Stomach (tissue), 9 donors: Measurements from ENCODE around the gene MYT1. TPM values are rescaled to one million over a fixed set of nuclear protein-coding genes. Genes with fewer than 3 reads are reported as not detected.
A peak's percentile ranks its signal among the peaks of the same experiment; 100 is the strongest.

ENCODE experiments used
- DNase-seq, 2 donors: peaks; one replicate each; pipeline versions ENCODE4 v3.0.0 to v3.0.0-alpha.2; 2013 to 2019
- H3K27ac ChIP-seq, 5 donors: fragments of 200-600 bp in 4 of 5; sonication (generic) in 4 of 5; one replicate each; pipeline ENCODE4 v1.5.1; 2013 to 2019; ENCODE audit warnings: mild to moderate bottlenecking in 1 of 5, moderate library complexity in 1 of 5
- H3K27me3 ChIP-seq, 3 donors: fragments of 200-600 bp; sonication (generic); one replicate each; pipeline ENCODE4 v1.5.1; 2017 to 2019; ENCODE audit warnings: mixed run types in 1 of 3
- H3K36me3 ChIP-seq, 4 donors: fragments of 200-600 bp; sonication (generic); 1 replicate in 3 of 4; 2 replicates in 1 of 4; pipeline ENCODE4 v1.5.1; 2016 to 2019
- H3K4me1 ChIP-seq, 4 donors: fragments of 200-600 bp; sonication (generic); one replicate each; pipeline ENCODE4 v1.5.1; 2016 to 2019
- H3K4me3 ChIP-seq, 4 donors: fragments of 200-600 bp; sonication (generic) in 3 of 4; one replicate each; pipeline ENCODE4 v1.5.1; 2016 to 2019; ENCODE audit warnings: mild to moderate bottlenecking in 1 of 4
- H3K9me3 ChIP-seq, 4 donors: fragments of 200-600 bp; sonication (generic); one replicate each; pipeline ENCODE4 v1.5.1; 2016 to 2019
- CTCF ChIP-seq, 7 experiments: fragments of 450-650 bp in 4 of 7; fragments of 200-600 bp in 3 of 7; sonication (generic) in 3 of 7; IDR thresholded peaks; one replicate each; pipeline ENCODE4 v1.5.1; 2016 to 2019; ENCODE audit warnings: antibody characterized with exemption in 7 of 7, control low read depth in 2 of 7, mild to moderate bottlenecking in 1 of 7
- EP300 ChIP-seq: sonication (generic); formaldehyde crosslinking; IDR thresholded peaks from one replicate; pipeline ENCODE4 v1.6.1; 2017; ENCODE audit warnings: antibody characterized with exemption
- POLR2A ChIP-seq, 4 donors: fragments of 450-650 bp; IDR thresholded peaks; one replicate each; pipeline ENCODE4 v1.6.1; 2016; ENCODE audit warnings: antibody characterized with exemption in 4 of 4, control low read depth in 2 of 4, mild to moderate bottlenecking in 1 of 4, moderate library complexity in 1 of 4
- POLR2AphosphoS5 ChIP-seq, 3 donors: sonication (generic); formaldehyde crosslinking; IDR thresholded peaks; one replicate each; pipeline ENCODE4 v1.6.1; 2016; ENCODE audit warnings: antibody characterized with exemption in 3 of 3
- WGBS, 5 donors: extraction: QIAGEN DNeasy Blood & Tissue Kit in 3 of 5; methylation state at CpG; one replicate each; pipeline versions ENCODE4 v1.1.5 to v1.1.7; 2013 to 2018; 5-methylcytosine and 5-hydroxymethylcytosine counted together
- intact Hi-C: fragments of 100-400 bp; cut with DNase I; formaldehyde crosslinking; loops from one replicate; pipeline ENCODE4 v1.15.1; 2023; ENCODE audit warnings: low total_unique reads
- polyA plus RNA-seq, 3 donors: library from polyadenylated mRNA; stranded (reverse); fragments of 200-250 nt; gene quantifications; one replicate each; pipeline ENCODE4 v1.2.3, GENCODE V29; 2013
- total RNA-seq, 5 donors: library from RNA; depleted of rRNA; stranded (reverse); fragments of >200 nt; gene quantifications; one replicate each; pipeline versions ENCODE4 v1.1.0 to v1.2.3, GENCODE V29; 2014 to 2016
- donor health status: healthy with polysubstance abuse.
- donor health status: Bipolar disorder and iron deficiency.
- donor health status: healthy.

Gene MYT1
- total and polyA plus RNA-seq, 8 donors = 0.08 to 0.55 (median 0.25) TPM; not detected in 5

- no peak overlapping the region for H3K27ac ChIP-seq
- H3K4me1 ChIP-seq = no peaks in the 10 kb centered on the region
- TF ChIP-seq EP300 (no peak), POLR2AphosphoS5 (IDR thresholded peaks at IDR 0.05) (no peak), CTCF (IDR thresholded peaks at IDR 0.05) (no peak), POLR2A (IDR thresholded peaks at IDR 0.05) (no peak)
- peaks cover 0 to 54% (median 0%) of the 10 kb centered on the region in 3 donors for H3K27me3 ChIP-seq
- 60 to 96% (median 80%) methylated on average over 2 of the region's 2 CpGs for WGBS, 5 donors
- H3K36me3 ChIP-seq = no peaks in the 10 kb centered on the region
- no peak overlapping the region for H3K4me3 ChIP-seq
- DNase-seq = no peak
- no peaks in the 10 kb centered on the region for H3K9me3 ChIP-seq
- intact Hi-C loops = no loop called here
Observed at GRCh38 chr20:64153410-64153809, 10.8 kb upstream of the MYT1 start.

GRCh38 chr20:64153861-64154589 is 10.2 kb upstream of the MYT1 start:
- Histone ChIP-seq H3K27me3 (peaks cover under 1 to 60% (median 3%) of the 10 kb centered on the region in 3 donors), H3K4me1 (no peaks in the 10 kb centered on the region), H3K27ac (no peak overlapping the region), H3K4me3 (no peak overlapping the region), H3K36me3 (no peaks in the 10 kb centered on the region), H3K9me3 (no peaks in the 10 kb centered on the region)
- no peak for TF ChIP-seq POLR2A (IDR thresholded peaks at IDR 0.05)
- no peak for TF ChIP-seq POLR2AphosphoS5 (IDR thresholded peaks at IDR 0.05)
- no peak for TF ChIP-seq EP300
- no peak for TF ChIP-seq CTCF (IDR thresholded peaks at IDR 0.05)
- DNase-seq = no peak
- WGBS, 5 donors = 81 to 85% (median 83%) methylated on average over 19 to 20 of the region's 20 CpGs
- intact Hi-C loops = no loop called here

- Histone ChIP-seq H3K27me3 (peaks cover 8 to 67% (median 10%) of the 10 kb centered on the region in 3 donors), H3K9me3 (no peaks in the 10 kb centered on the region), H3K36me3 (no peaks in the 10 kb centered on the region), H3K27ac (no peak overlapping the region), H3K4me1 (no peaks in the 10 kb centered on the region), H3K4me3 (no peak overlapping the region)
- DNase-seq = no peak
- TF ChIP-seq POLR2AphosphoS5 (IDR thresholded peaks at IDR 0.05) = no peak
- TF ChIP-seq CTCF (IDR thresholded peaks at IDR 0.05) = no peak
- no peak for TF ChIP-seq EP300
- TF ChIP-seq POLR2A (IDR thresholded peaks at IDR 0.05) = no peak
- intact Hi-C loops = no loop called here
- WGBS, 5 donors = 51 to 80% (median 68%) methylated on average over 6 to 9 of the region's 9 CpGs
Observed at GRCh38 chr20:64154590-64155257, 9.5 kb upstream of the MYT1 start.

GRCh38 chr20:64155258-64156135 is 8.8 kb upstream of the MYT1 start:
- no peaks in the 10 kb centered on the region for H3K9me3 ChIP-seq

More at GRCh38 chr20:64155258-64156135, 8.8 kb upstream of the MYT1 start:
- 59 to 69% (median 67%) methylated on average over 19 to 22 of the region's 22 CpGs for WGBS, 5 donors
- Histone ChIP-seq H3K36me3 (no peaks in the 10 kb centered on the region), H3K4me1 (no peaks in the 10 kb centered on the region), H3K4me3 (no peak overlapping the region), H3K27ac (no peak overlapping the region), H3K27me3 (peaks cover 13 to 75% (median 18%) of the 10 kb centered on the region in 3 donors)
- no peak for TF ChIP-seq EP300
- no peak for TF ChIP-seq POLR2A (IDR thresholded peaks at IDR 0.05)
- no peak for TF ChIP-seq CTCF (IDR thresholded peaks at IDR 0.05)
- no peak for TF ChIP-seq POLR2AphosphoS5 (IDR thresholded peaks at IDR 0.05)
- DNase-seq = peak in 1 of 2 donors; percentile 39
- intact Hi-C loops = no loop called here
